Neural crest cell (in vitro differentiated cells): Measurements from ENCODE around the gene BSND. TPM values are rescaled to one million over a fixed set of nuclear protein-coding genes. Genes with fewer than 3 reads are reported as not detected.

Experiments
- DNase-seq: peaks from one replicate; pipeline ENCODE4 v3.0.0; 2021; ENCODE audit warnings: low read depth, mixed read lengths, low spot score
- H3K27ac Mint-ChIP-seq: one replicate; pipeline ENCODE4 v1.8.0; 2021; ENCODE audit warnings: mild to moderate bottlenecking, mixed read lengths; ENCODE audit not compliant: unreplicated experiment
- H3K27me3 Mint-ChIP-seq: 2 replicates; pipeline ENCODE4 v1.8.0; 2021; ENCODE audit warnings: low read depth, mild to moderate bottlenecking, mixed read lengths
- H3K36me3 Mint-ChIP-seq: 2 replicates; pipeline ENCODE4 v1.8.0; 2021; ENCODE audit warnings: low read depth, mild to moderate bottlenecking, mixed read lengths
- H3K4me1 Mint-ChIP-seq: 2 replicates; pipeline ENCODE4 v1.8.0; 2021; ENCODE audit warnings: mixed read lengths
- H3K4me3 Mint-ChIP-seq: one replicate; pipeline ENCODE4 v1.8.0; 2021; ENCODE audit warnings: mild to moderate bottlenecking, mixed read lengths
- H3K9me3 Mint-ChIP-seq: 2 replicates; pipeline ENCODE4 v1.8.0; 2021; ENCODE audit warnings: mixed read lengths
- total RNA-seq: library from RNA; stranded (reverse); gene quantifications from 2 replicates; pipeline ENCODE4 v1.2.1, GENCODE V29; 2021
- TF ChIP-seq, protein P1 (sequence below): fragments of 200-600 bp; sonication (generic); conservative IDR thresholded peaks from 2 replicates; pipeline ENCODE4 v1.5.0; 2021; ENCODE audit warnings: antibody characterized with exemption, mild to moderate bottlenecking

The BSND gene
- total RNA-seq, 1 donor from 2014 or later: not detected

DNA sequence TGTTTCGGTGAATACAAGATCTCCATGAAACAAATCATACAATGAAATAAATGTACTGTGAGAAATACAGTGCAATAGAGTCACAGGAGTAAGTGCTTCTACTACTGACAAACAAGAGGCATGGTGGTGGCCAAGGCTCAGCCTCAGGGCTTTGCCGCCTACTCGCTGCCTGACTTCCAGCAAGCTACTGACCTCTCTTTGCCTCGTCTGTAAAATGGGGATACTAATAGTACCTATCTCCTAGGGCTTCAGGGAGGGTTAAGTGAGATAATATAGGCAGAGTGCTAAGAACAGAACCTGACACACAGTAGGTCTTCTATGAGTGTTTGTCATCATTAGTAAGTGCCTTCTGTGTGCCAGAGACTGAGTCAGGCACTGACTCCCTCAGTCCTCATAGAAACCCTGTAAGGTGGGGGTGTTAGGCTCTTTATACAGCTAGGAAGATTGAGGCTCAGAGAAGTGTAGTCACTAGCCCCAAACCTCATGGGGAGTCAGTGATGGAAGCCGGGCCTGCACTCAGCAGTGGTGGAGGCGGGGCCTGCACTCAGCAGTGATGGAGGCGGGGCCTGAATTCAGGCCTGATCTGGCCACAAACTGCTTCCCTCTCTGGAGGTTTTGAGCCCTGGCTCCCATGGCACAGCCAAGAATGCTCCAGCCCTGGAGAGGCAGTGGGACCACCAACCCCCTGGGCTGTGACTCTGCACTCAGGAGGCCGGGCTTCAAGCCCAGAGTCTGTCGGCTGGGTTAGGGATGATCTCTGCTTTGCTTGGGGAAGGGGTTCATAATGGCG is 6.8 kb downstream of the BSND start:
- Mint-ChIP-seq H3K4me1 (peaks cover 4% of the 10 kb centered on the region), H3K9me3 (no peaks in the 10 kb centered on the region), H3K27me3 (peaks cover 4% of the 10 kb centered on the region), H3K27ac (no peak overlapping the region), H3K36me3 (no peaks in the 10 kb centered on the region), H3K4me3 (no peak overlapping the region)
- no peak for DNase-seq
- TF ChIP-seq, protein P1, sequence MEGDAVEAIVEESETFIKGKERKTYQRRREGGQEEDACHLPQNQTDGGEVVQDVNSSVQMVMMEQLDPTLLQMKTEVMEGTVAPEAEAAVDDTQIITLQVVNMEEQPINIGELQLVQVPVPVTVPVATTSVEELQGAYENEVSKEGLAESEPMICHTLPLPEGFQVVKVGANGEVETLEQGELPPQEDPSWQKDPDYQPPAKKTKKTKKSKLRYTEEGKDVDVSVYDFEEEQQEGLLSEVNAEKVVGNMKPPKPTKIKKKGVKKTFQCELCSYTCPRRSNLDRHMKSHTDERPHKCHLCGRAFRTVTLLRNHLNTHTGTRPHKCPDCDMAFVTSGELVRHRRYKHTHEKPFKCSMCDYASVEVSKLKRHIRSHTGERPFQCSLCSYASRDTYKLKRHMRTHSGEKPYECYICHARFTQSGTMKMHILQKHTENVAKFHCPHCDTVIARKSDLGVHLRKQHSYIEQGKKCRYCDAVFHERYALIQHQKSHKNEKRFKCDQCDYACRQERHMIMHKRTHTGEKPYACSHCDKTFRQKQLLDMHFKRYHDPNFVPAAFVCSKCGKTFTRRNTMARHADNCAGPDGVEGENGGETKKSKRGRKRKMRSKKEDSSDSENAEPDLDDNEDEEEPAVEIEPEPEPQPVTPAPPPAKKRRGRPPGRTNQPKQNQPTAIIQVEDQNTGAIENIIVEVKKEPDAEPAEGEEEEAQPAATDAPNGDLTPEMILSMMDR: no peak

DNA sequence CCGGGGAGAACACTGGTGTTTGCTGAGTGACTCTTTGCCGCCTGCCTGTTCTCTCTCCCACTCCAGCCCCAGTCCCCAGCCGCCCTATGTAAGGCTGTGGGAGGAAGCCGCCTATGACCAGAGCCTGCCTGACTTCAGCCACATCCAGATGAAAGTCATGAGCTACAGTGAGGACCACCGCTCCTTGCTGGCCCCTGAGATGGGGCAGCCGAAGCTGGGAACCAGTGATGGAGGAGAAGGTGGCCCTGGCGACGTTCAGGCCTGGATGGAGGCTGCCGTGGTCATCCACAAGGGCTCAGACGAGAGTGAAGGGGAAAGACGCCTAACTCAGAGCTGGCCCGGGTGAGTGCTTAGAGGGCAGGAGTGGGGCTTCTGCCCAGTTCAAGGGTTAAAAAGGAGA is 8.2 kb downstream of the BSND start:
- H3K27ac Mint-ChIP-seq: no peak overlapping the region
- no peaks in the 10 kb centered on the region for H3K9me3 Mint-ChIP-seq
- H3K4me3 Mint-ChIP-seq: no peak overlapping the region
- peaks cover 4% of the 10 kb centered on the region for H3K4me1 Mint-ChIP-seq
- TF ChIP-seq, protein P1: no peak
- no peaks in the 10 kb centered on the region for H3K36me3 Mint-ChIP-seq
- no peak for DNase-seq
- H3K27me3 Mint-ChIP-seq: peaks cover 4% of the 10 kb centered on the region

DNA sequence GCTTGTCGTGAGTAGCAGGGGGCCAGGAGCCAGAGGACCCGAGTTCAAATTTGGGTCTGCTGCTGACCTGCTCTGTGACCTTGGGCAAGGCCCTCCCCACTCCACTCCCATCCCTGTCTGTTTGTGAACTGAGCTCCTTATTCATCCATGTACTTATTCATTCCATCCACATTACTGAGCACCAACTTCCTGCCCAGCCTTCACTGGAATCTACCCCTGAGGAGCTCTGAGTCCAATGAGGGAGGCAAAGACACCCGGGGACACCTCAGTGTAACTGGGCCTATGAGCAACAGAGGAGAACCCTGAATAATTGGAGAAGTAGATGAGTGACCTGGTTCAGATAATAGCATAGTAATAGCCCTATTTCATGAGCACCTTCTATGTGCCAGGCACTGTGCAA is 8.9 kb downstream of the BSND start:
- peaks cover 4% of the 10 kb centered on the region for H3K27me3 Mint-ChIP-seq
- DNase-seq: no peak
- H3K36me3 Mint-ChIP-seq: no peaks in the 10 kb centered on the region
- TF ChIP-seq, protein P1: no peak
- H3K9me3 Mint-ChIP-seq: no peaks in the 10 kb centered on the region
- no peak overlapping the region for H3K27ac Mint-ChIP-seq
- H3K4me3 Mint-ChIP-seq: no peak overlapping the region
- H3K4me1 Mint-ChIP-seq: peaks cover 4% of the 10 kb centered on the region

DNA sequence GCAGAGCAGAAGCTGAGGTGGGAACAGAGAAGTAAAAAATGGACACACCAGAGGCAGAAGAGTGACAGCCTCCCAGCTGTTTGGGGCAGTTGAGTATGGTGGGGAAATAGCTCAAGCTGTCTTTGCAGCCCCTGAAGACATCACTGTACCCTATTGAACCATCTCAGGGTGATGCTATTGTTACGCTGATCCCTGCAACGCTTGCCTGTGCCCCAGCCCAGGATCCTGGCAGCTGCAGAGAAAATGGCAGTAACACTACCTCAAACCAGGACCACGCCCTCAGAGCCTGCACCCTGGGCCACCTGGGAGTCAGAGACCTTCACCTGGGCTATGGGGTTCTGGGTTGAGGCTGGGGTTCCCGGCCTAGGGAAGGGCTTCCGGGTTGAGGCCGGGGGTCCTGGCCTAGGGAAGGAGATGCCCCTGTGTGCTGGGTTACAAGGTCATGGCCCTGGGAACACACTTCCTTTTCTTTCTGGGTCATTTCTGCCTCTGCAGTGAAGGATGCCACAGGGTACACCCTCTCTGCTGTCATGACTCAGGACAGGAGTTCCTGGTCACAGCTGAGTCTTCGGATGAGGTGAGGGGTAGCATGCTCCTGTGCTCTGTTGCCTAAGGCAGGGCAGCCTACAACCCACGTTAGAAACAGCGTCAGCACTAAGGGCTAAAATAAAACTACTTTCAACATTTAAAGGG is 11.6 kb downstream of the BSND start:
- TF ChIP-seq, protein P1: no peak
- Mint-ChIP-seq H3K27ac (no peak overlapping the region), H3K36me3 (no peaks in the 10 kb centered on the region), H3K4me1 (peaks cover 4% of the 10 kb centered on the region), H3K9me3 (no peaks in the 10 kb centered on the region), H3K27me3 (peaks cover 7% of the 10 kb centered on the region), H3K4me3 (no peak overlapping the region)
- no peak for DNase-seq

DNA sequence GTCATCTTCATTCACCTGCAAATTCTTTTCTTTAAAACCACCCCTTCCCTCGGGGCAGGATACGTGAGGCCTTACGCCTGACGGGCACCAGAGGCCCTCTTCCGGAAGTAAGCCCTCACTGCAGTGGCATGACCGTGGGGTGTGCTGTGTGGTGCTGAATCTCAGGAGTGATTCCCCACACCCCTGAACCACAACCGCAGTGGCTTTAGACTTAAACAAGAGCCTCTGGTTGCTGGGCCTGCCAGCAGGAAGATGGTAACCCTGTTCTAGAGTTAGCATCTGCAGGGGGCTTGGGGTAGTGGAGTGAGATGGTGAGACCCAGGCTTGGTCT is 12.1 kb downstream of the BSND start:
- DNase-seq: no peak
- Mint-ChIP-seq H3K9me3 (no peaks in the 10 kb centered on the region), H3K4me1 (peaks cover 4% of the 10 kb centered on the region), H3K36me3 (no peaks in the 10 kb centered on the region), H3K27ac (no peak overlapping the region), H3K27me3 (peaks cover 7% of the 10 kb centered on the region), H3K4me3 (no peak overlapping the region)
- TF ChIP-seq, protein P1: no peak
